ENCODE data around the gene AATK.

- TF ChIP-seq, protein P1, sequence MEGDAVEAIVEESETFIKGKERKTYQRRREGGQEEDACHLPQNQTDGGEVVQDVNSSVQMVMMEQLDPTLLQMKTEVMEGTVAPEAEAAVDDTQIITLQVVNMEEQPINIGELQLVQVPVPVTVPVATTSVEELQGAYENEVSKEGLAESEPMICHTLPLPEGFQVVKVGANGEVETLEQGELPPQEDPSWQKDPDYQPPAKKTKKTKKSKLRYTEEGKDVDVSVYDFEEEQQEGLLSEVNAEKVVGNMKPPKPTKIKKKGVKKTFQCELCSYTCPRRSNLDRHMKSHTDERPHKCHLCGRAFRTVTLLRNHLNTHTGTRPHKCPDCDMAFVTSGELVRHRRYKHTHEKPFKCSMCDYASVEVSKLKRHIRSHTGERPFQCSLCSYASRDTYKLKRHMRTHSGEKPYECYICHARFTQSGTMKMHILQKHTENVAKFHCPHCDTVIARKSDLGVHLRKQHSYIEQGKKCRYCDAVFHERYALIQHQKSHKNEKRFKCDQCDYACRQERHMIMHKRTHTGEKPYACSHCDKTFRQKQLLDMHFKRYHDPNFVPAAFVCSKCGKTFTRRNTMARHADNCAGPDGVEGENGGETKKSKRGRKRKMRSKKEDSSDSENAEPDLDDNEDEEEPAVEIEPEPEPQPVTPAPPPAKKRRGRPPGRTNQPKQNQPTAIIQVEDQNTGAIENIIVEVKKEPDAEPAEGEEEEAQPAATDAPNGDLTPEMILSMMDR (IDR thresholded peaks at IDR 0.05), result no peak
- no peak for TF ChIP-seq POLR2A (IDR thresholded peaks at IDR 0.05)
Measured at GRCh38 chr17:81067391-81067811, 98.6 kb downstream of the AATK start.
